ENCODE measurements around the gene ZFP14.
"Not testable (repeated sequence)": the region's sequence is repeated elsewhere in the genome, so short reads cannot be mapped to it uniquely, and the experiment has no call there.

DNA sequence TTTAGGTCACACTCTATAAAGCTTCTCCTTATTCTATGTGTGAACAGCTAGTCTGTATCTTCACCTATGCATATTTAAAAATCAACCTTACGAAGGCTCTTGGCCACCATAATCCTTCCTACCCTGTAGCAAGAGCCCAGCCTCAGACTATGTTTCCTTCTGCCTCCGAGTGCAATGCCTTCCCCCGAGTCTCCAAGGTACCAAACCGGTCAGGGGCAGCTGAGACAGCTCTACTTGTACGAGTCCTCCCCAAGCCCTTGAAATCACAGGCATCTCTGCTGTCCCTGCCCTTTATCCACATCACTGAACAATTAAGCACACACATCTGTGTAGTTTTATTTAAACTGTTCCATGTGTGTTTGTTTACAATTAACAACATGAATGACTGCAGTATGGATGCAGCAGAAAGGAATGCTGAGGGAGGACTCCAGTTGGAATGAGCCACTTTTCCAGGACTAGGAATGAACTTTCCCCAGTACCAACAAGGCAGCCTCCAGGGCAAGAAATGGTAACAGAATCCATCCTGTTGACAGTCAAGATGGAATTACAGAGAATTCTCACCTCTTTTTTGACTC is 68.5 kb downstream of the ZFP14 start:
- TF ChIP-seq, protein P1, sequence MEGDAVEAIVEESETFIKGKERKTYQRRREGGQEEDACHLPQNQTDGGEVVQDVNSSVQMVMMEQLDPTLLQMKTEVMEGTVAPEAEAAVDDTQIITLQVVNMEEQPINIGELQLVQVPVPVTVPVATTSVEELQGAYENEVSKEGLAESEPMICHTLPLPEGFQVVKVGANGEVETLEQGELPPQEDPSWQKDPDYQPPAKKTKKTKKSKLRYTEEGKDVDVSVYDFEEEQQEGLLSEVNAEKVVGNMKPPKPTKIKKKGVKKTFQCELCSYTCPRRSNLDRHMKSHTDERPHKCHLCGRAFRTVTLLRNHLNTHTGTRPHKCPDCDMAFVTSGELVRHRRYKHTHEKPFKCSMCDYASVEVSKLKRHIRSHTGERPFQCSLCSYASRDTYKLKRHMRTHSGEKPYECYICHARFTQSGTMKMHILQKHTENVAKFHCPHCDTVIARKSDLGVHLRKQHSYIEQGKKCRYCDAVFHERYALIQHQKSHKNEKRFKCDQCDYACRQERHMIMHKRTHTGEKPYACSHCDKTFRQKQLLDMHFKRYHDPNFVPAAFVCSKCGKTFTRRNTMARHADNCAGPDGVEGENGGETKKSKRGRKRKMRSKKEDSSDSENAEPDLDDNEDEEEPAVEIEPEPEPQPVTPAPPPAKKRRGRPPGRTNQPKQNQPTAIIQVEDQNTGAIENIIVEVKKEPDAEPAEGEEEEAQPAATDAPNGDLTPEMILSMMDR (IDR thresholded peaks at IDR 0.05): not testable (repeated sequence)
- TF ChIP-seq POLR2A (IDR thresholded peaks at IDR 0.05): not testable (repeated sequence)
